Keratinocyte (primary cell): ENCODE data around the gene DGKH. TPM values are rescaled to one million over a fixed set of nuclear protein-coding genes. Genes with fewer than 3 reads are reported as not detected.

Experiments
- DNase-seq: peaks from one replicate; pipeline ENCODE4 v3.0.0-alpha.2; 2011; ENCODE audit warnings: low read depth, missing footprints, low spot score
- FAIRE-seq: peaks from 2 replicates; lab custom pipeline; 2011; peaks lifted over from hg19 to GRCh38; lab: Jason Lieb, UNC
- H2AFZ ChIP-seq: 2 replicates; pipeline ENCODE4 v1.6.0; 2012; ENCODE audit warnings: low read length, control low read depth, inconsistent platforms; ENCODE audit not compliant: control insufficient read depth
- H3K27ac ChIP-seq: 2 replicates; pipeline ENCODE4 v1.5.1; 2011; ENCODE audit warnings: low read length; ENCODE audit not compliant: control insufficient read depth, insufficient read depth
- H3K27me3 ChIP-seq: 3 replicates; pipeline ENCODE4 v1.6.0; 2011; ENCODE audit warnings: low read length; ENCODE audit not compliant: control insufficient read depth, insufficient read depth; ENCODE audit errors: extremely low read depth
- H3K36me3 ChIP-seq, 2 experiments: 2 replicates in 1 of 2; 3 replicates in 1 of 2; pipeline ENCODE4 v1.5.1; 2011; ENCODE audit warnings: low read length in 2 of 2, mild to moderate bottlenecking in 1 of 2; ENCODE audit not compliant: control insufficient read depth in 2 of 2, insufficient read depth in 2 of 2; ENCODE audit errors: extremely low read depth in 1 of 2
- H3K4me1 ChIP-seq: 3 replicates; pipeline ENCODE4 v1.5.1; 2011; ENCODE audit warnings: low read length; ENCODE audit not compliant: control insufficient read depth, insufficient read depth; ENCODE audit errors: extremely low read depth
- H3K4me2 ChIP-seq: 3 replicates; pipeline ENCODE4 v1.6.0; 2011; ENCODE audit warnings: low read depth, low read length; ENCODE audit not compliant: control insufficient read depth, insufficient read depth; ENCODE audit errors: extremely low read depth
- H3K4me3 ChIP-seq, 3 experiments: fragments of 200-600 bp in 1 of 3; sonication (generic) in 1 of 3; 2 replicates in 2 of 3; 3 replicates in 1 of 3; pipeline ENCODE4 v1.5.1; 2011 to 2016; ENCODE audit warnings: low read length in 3 of 3, mild to moderate bottlenecking in 3 of 3, control low read depth in 2 of 3, inconsistent platforms in 1 of 3, low read depth in 1 of 3, mixed read lengths in 1 of 3, mixed run types in 1 of 3, moderate library complexity in 1 of 3; ENCODE audit not compliant: control insufficient read depth in 2 of 3, insufficient read depth in 2 of 3; ENCODE audit errors: extremely low read depth in 1 of 3
- H3K79me2 ChIP-seq: 2 replicates; pipeline ENCODE4 v1.6.0; 2012; ENCODE audit warnings: low read length; ENCODE audit not compliant: control insufficient read depth, insufficient read depth
- H3K9ac ChIP-seq: 3 replicates; pipeline ENCODE4 v1.6.0; 2011; ENCODE audit warnings: low read length; ENCODE audit not compliant: control insufficient read depth, insufficient read depth; ENCODE audit errors: extremely low read depth
- H3K9me1 ChIP-seq: 3 replicates; pipeline ENCODE4 v1.6.0; 2011; ENCODE audit warnings: low read length; ENCODE audit not compliant: control insufficient read depth, insufficient read depth; ENCODE audit errors: extremely low read depth
- H3K9me3 ChIP-seq: 2 replicates; pipeline ENCODE4 v1.5.1; 2012; ENCODE audit warnings: low read depth, low read length; ENCODE audit not compliant: control insufficient read depth
- H4K20me1 ChIP-seq: 3 replicates; pipeline ENCODE4 v1.6.0; 2011; ENCODE audit warnings: low read length; ENCODE audit not compliant: control insufficient read depth, insufficient read depth; ENCODE audit errors: extremely low read depth
- CTCF ChIP-seq, 3 experiments: IDR thresholded peaks in 1 of 3; conservative IDR thresholded peaks in 1 of 3; optimal IDR thresholded peaks in 1 of 3; 2 replicates in 2 of 3; 3 replicates in 1 of 3; pipeline versions ENCODE3 to v1.5.1; 2011; ENCODE audit warnings: low read length in 3 of 3, mild to moderate bottlenecking in 3 of 3, moderate library complexity in 2 of 3, control low read depth in 1 of 3, inconsistent platforms in 1 of 3; ENCODE audit not compliant: insufficient read depth in 2 of 3; ENCODE audit errors: extremely low read depth in 1 of 3
- EZH2 ChIP-seq: IDR thresholded peaks from one replicate; pipeline ENCODE4 v1.6.1; 2012; ENCODE audit warnings: inconsistent platforms, mild to moderate bottlenecking, low read length, moderate library complexity
- dilution Hi-C: fragments of 300-500 bp; cut with MboI; formaldehyde crosslinking; loops from one replicate; pipeline ENCODE4 v1.7.0; 2020; ENCODE audit warnings: low sequenced_read_pairs; ENCODE audit not compliant: extremely low pct_ligation_motif_present
- polyA plus RNA-seq, 5 experiments: library from polyadenylated mRNA; depleted of rRNA in 3 of 5; stranded (reverse) in 3 of 5; stranded (forward) in 1 of 5; unstranded in 1 of 5; fragments of >200 nt; gene quantifications; 1 replicate in 1 of 5; 2 replicates in 3 of 5; 3 replicates in 1 of 5; pipeline versions ENCODE4 v1.2.1 to v1.2.3, GENCODE V29; 2011 to 2012; ENCODE audit warnings: missing spikeins in 2 of 5, low read depth in 1 of 5, low replicate concordance in 1 of 5

The DGKH gene
- polyA plus RNA-seq, 1 donor (not counting 4 experiments of a cell fraction or from before 2014, with no cell fraction given), result 12.8 TPM

- Histone ChIP-seq H3K79me2 (peaks cover 19% of the 10 kb centered on the region), H3K4me1 (peaks cover 17% of the 10 kb centered on the region), H3K36me3 (no peaks in the 10 kb centered on the region), H3K9me3 (no peaks in the 10 kb centered on the region), H3K27ac (peak within 1 kb of the TSS; percentile 67), H2AFZ (peak within 1 kb of the TSS; percentile 93), H3K9ac (peak within 1 kb of the TSS; percentile 85), H3K4me2 (peak within 1 kb of the TSS; percentile 96), H3K4me3 (peak within 1 kb of the TSS; percentile 75 to 85 (median 80)), H4K20me1 (no peaks in the 10 kb centered on the region), H3K9me1 (no peaks in the 10 kb centered on the region), H3K27me3 (no peaks in the 10 kb centered on the region)
- dilution Hi-C loops, result no loop called here
- no peak for FAIRE-seq
- DNase-seq, result no peak
- TF ChIP-seq CTCF (optimal IDR thresholded peaks at IDR 0.05 in 1 of 3, IDR thresholded peaks at IDR 0.05 in 1 of 3, conservative IDR thresholded peaks at IDR 0.05 in 1 of 3; ENCODE audit: extremely low read depth in 1 of 3, insufficient read depth in 2 of 3, low read length in 3 of 3) (no peak), EZH2 (no peak)
Observed at GRCh38 chr13:42272115-42272803, 223.8 kb downstream of the DGKH start, which contains the start of gene AKAP11. AKAP11 (plus strand) TSS chr13:42272152; CDS start chr13:42286349, 14,197 bp downstream.

GRCh38 chr13:42272804-42273175 is 224.3 kb downstream of the DGKH start:
- peak overlapping the region; percentile 67 for H3K27ac ChIP-seq

More at GRCh38 chr13:42272804-42273175, 224.3 kb downstream of the DGKH start:
- peak overlapping the region; percentile 96 for H3K4me2 ChIP-seq
- dilution Hi-C loops, result no loop called here
- H2AFZ ChIP-seq, result peak overlapping the region; percentile 93
- H3K79me2 ChIP-seq, result peaks cover 21% of the 10 kb centered on the region
- no peaks in the 10 kb centered on the region for H3K36me3 ChIP-seq
- TF ChIP-seq CTCF (optimal IDR thresholded peaks at IDR 0.05 in 1 of 3, IDR thresholded peaks at IDR 0.05 in 1 of 3, conservative IDR thresholded peaks at IDR 0.05 in 1 of 3; ENCODE audit: extremely low read depth in 1 of 3, insufficient read depth in 2 of 3, low read length in 3 of 3) (no peak), EZH2 (no peak)
- no peaks in the 10 kb centered on the region for H3K9me3 ChIP-seq
- H3K9me1 ChIP-seq, result no peaks in the 10 kb centered on the region
- peaks cover 17% of the 10 kb centered on the region for H3K4me1 ChIP-seq
- H3K9ac ChIP-seq, result peak overlapping the region; percentile 85
- no peak for DNase-seq
- no peak for FAIRE-seq
- peak overlapping the region; percentile 75 to 85 (median 80) for H3K4me3 ChIP-seq
- no peaks in the 10 kb centered on the region for H3K27me3 ChIP-seq
- H4K20me1 ChIP-seq, result no peaks in the 10 kb centered on the region
